Spleen (tissue), 7 donors: ENCODE results near the gene BRD4.

Experiments used
- CTCF ChIP-seq, 11 experiments: fragments of 200-600 bp in 7 of 11; fragments of 450-650 bp in 4 of 11; sonication (generic) in 4 of 11; IDR thresholded peaks in 8 of 11; conservative IDR thresholded peaks in 3 of 11; 1 replicate in 7 of 11; 2 replicates in 4 of 11; pipeline versions ENCODE4 v1.4.0 to v1.8.0; 2016 to 2021; ENCODE audit warnings: antibody characterized with exemption in 11 of 11, inconsistent platforms in 4 of 11, mild to moderate bottlenecking in 1 of 11
- POLR2A ChIP-seq, 3 donors: fragments of 450-650 bp; IDR thresholded peaks; one replicate each; pipeline ENCODE4 v1.5.1; 2017; ENCODE audit warnings: antibody characterized with exemption in 3 of 3, mild to moderate bottlenecking in 1 of 3
- donor health status: DM: no; HTN: no; CAD: no; lungs with moderate emphysema.
- donor health status: DM: no; HTN: no; CAD: no.
- donor health status: DM: no; HTN: no; CAD: no.

GRCh38 chr19:15379999-15380647 is 47.8 kb upstream of the BRD4 start:
- TF ChIP-seq CTCF (IDR thresholded peaks at IDR 0.05 in 8 of 11, conservative IDR thresholded peaks at IDR 0.05 in 3 of 11) (peak in 3 of 11 experiments; percentile 1 to 36 (median 20)), POLR2A (IDR thresholded peaks at IDR 0.05) (no peak)
